Measurements from ENCODE around the gene HLA-DMB.
A peak's percentile ranks its signal among the peaks of the same experiment; 100 is the strongest.

Gene HLA-DMB

GRCh38 chr6:32935551-32936238, 5.1 kb downstream of the HLA-DMB start:
- H3K36me3 Mint-ChIP-seq (ENCODE audit: low read depth), result peaks cover 81% of the 10 kb centered on the region
- H3K27me3 Mint-ChIP-seq, result no peaks in the 10 kb centered on the region
- H3K4me1 Mint-ChIP-seq (ENCODE audit: low read depth), result peaks cover 72% of the 10 kb centered on the region
- H3K27ac Mint-ChIP-seq, result peak overlapping the region; percentile 98
- H3K9me3 Mint-ChIP-seq, result no peaks in the 10 kb centered on the region
- peak overlapping the region; percentile 77 for H3K4me3 Mint-ChIP-seq
- intact Hi-C loops (cut with micrococcal nuclease), result loop anchor here (2.0 to 5.0 kb wide), 2 partner anchors 17 to 37 kb away; partner anchors contain the start of gene HLA-DMA

GRCh38 chr6:32933661-32934085, 7.2 kb downstream of the HLA-DMB start:
- intact Hi-C loops (cut with micrococcal nuclease), result loop anchor here (1.0 to 5.0 kb wide), 2 partner anchors 46 to 51 kb away; no protein-coding TSS in a partner anchor
- Mint-ChIP-seq H3K27me3 (no peaks in the 10 kb centered on the region), H3K4me3 (no peak overlapping the region), H3K4me1 (ENCODE audit: low read depth) (peaks cover 87% of the 10 kb centered on the region), H3K27ac (peak overlapping the region; percentile 98), H3K9me3 (no peaks in the 10 kb centered on the region), H3K36me3 (ENCODE audit: low read depth) (peaks cover 61% of the 10 kb centered on the region)

- Mint-ChIP-seq H3K4me1 (ENCODE audit: low read depth) (peaks cover 74% of the 10 kb centered on the region), H3K27ac (peak overlapping the region; percentile 0), H3K36me3 (ENCODE audit: low read depth) (peaks cover 47% of the 10 kb centered on the region), H3K4me3 (no peak overlapping the region), H3K9me3 (no peaks in the 10 kb centered on the region), H3K27me3 (no peaks in the 10 kb centered on the region)
- intact Hi-C loops (cut with micrococcal nuclease), result loop anchor here (5.0 kb wide), 1 partner anchor 45 kb away; no protein-coding TSS in a partner anchor
These were observed 8.5 kb downstream of the HLA-DMB start for GRCh38 chr6:32932132-32932868.

GRCh38 chr6:32931211-32931610, 9.6 kb downstream of the HLA-DMB start:
- no peaks in the 10 kb centered on the region for H3K9me3 Mint-ChIP-seq
- no peaks in the 10 kb centered on the region for H3K27me3 Mint-ChIP-seq
- no peak overlapping the region for H3K4me3 Mint-ChIP-seq
- H3K4me1 Mint-ChIP-seq (ENCODE audit: low read depth), result peaks cover 63% of the 10 kb centered on the region
- intact Hi-C loops (cut with micrococcal nuclease), result loop anchor here (5.0 kb wide), 1 partner anchor 44 kb away; no protein-coding TSS in a partner anchor
- peaks cover 37% of the 10 kb centered on the region for H3K36me3 Mint-ChIP-seq (ENCODE audit: low read depth)
- H3K27ac Mint-ChIP-seq, result no peak overlapping the region

GRCh38 chr6:32922083-32922482, 18.7 kb downstream of the HLA-DMB start:
- H3K9me3 Mint-ChIP-seq, result no peaks in the 10 kb centered on the region
- intact Hi-C loops (cut with micrococcal nuclease), result no loop called here
- no peak overlapping the region for H3K4me3 Mint-ChIP-seq
- peak overlapping the region; percentile 55 for H3K27ac Mint-ChIP-seq
- H3K36me3 Mint-ChIP-seq (ENCODE audit: low read depth), result no peaks in the 10 kb centered on the region
- no peaks in the 10 kb centered on the region for H3K27me3 Mint-ChIP-seq
- H3K4me1 Mint-ChIP-seq (ENCODE audit: low read depth), result peaks cover 26% of the 10 kb centered on the region

GRCh38 chr6:32920715-32921114, 20.1 kb downstream of the HLA-DMB start:
- H3K9me3 Mint-ChIP-seq, result no peaks in the 10 kb centered on the region
- no peaks in the 10 kb centered on the region for H3K27me3 Mint-ChIP-seq
- peak overlapping the region; percentile 44 for H3K27ac Mint-ChIP-seq
- peaks cover 40% of the 10 kb centered on the region for H3K4me1 Mint-ChIP-seq (ENCODE audit: low read depth)
- intact Hi-C loops (cut with micrococcal nuclease), result no loop called here
- no peak overlapping the region for H3K4me3 Mint-ChIP-seq
- H3K36me3 Mint-ChIP-seq (ENCODE audit: low read depth), result no peaks in the 10 kb centered on the region

- Mint-ChIP-seq H3K27me3 (no peaks in the 10 kb centered on the region), H3K36me3 (ENCODE audit: low read depth) (no peaks in the 10 kb centered on the region), H3K4me3 (no peak overlapping the region), H3K4me1 (ENCODE audit: low read depth) (peaks cover 23% of the 10 kb centered on the region), H3K27ac (no peak overlapping the region), H3K9me3 (no peaks in the 10 kb centered on the region)
- intact Hi-C loops (cut with micrococcal nuclease), result no loop called here
These were observed 27.9 kb downstream of the HLA-DMB start for GRCh38 chr6:32912951-32913350.

GRCh38 chr6:32908897-32909296, 31.9 kb downstream of the HLA-DMB start:
- no peaks in the 10 kb centered on the region for H3K27me3 Mint-ChIP-seq
- H3K9me3 Mint-ChIP-seq, result no peaks in the 10 kb centered on the region
- no peaks in the 10 kb centered on the region for H3K36me3 Mint-ChIP-seq (ENCODE audit: low read depth)
- H3K27ac Mint-ChIP-seq, result no peak overlapping the region
- intact Hi-C loops (cut with micrococcal nuclease), result no loop called here
- H3K4me1 Mint-ChIP-seq (ENCODE audit: low read depth), result no peaks in the 10 kb centered on the region
- no peak overlapping the region for H3K4me3 Mint-ChIP-seq

GRCh38 chr6:32906539-32906938, 34.3 kb downstream of the HLA-DMB start:
- Mint-ChIP-seq H3K27ac (no peak overlapping the region), H3K27me3 (no peaks in the 10 kb centered on the region), H3K36me3 (ENCODE audit: low read depth) (no peaks in the 10 kb centered on the region), H3K4me3 (no peak overlapping the region), H3K9me3 (no peaks in the 10 kb centered on the region), H3K4me1 (ENCODE audit: low read depth) (peaks cover 3% of the 10 kb centered on the region)
- intact Hi-C loops (cut with micrococcal nuclease), result no loop called here

GRCh38 chr6:32905078-32905477, 35.8 kb downstream of the HLA-DMB start:
- Mint-ChIP-seq H3K27me3 (no peaks in the 10 kb centered on the region), H3K27ac (no peak overlapping the region)

GRCh38 chr6:32903952-32904351, 36.9 kb downstream of the HLA-DMB start:
- Mint-ChIP-seq H3K27ac (no peak overlapping the region), H3K4me3 (no peak overlapping the region), H3K36me3 (ENCODE audit: low read depth) (no peaks in the 10 kb centered on the region), H3K9me3 (no peaks in the 10 kb centered on the region), H3K27me3 (no peaks in the 10 kb centered on the region), H3K4me1 (ENCODE audit: low read depth) (peaks cover 3% of the 10 kb centered on the region)
- intact Hi-C loops (cut with micrococcal nuclease), result no loop called here

More at GRCh38 chr6:32905078-32905477, 35.8 kb downstream of the HLA-DMB start:
- Mint-ChIP-seq H3K36me3 (ENCODE audit: low read depth) (no peaks in the 10 kb centered on the region), H3K9me3 (no peaks in the 10 kb centered on the region), H3K4me1 (ENCODE audit: low read depth) (peaks cover 3% of the 10 kb centered on the region), H3K4me3 (no peak overlapping the region)
- intact Hi-C loops (cut with micrococcal nuclease), result no loop called here

GRCh38 chr6:32895006-32895345, 45.9 kb downstream of the HLA-DMB start:
- Mint-ChIP-seq H3K36me3 (ENCODE audit: low read depth) (peaks cover 12% of the 10 kb centered on the region), H3K4me3 (peak overlapping the region; percentile 99), H3K9me3 (no peaks in the 10 kb centered on the region), H3K27me3 (no peaks in the 10 kb centered on the region), H3K27ac (peak overlapping the region; percentile 91), H3K4me1 (ENCODE audit: low read depth) (peaks cover 45% of the 10 kb centered on the region)
- intact Hi-C loops (cut with micrococcal nuclease), result no loop called here

- peak overlapping the region; percentile 91 for H3K27ac Mint-ChIP-seq
- no peaks in the 10 kb centered on the region for H3K9me3 Mint-ChIP-seq
- peaks cover 12% of the 10 kb centered on the region for H3K36me3 Mint-ChIP-seq (ENCODE audit: low read depth)
- intact Hi-C loops (cut with micrococcal nuclease), result loop anchor here (5.0 kb wide), 1 partner anchor 73 kb away; the partner anchor contains the start of gene BRD2
- H3K4me1 Mint-ChIP-seq (ENCODE audit: low read depth), result peaks cover 45% of the 10 kb centered on the region
- H3K4me3 Mint-ChIP-seq, result peak overlapping the region; percentile 99
- H3K27me3 Mint-ChIP-seq, result no peaks in the 10 kb centered on the region
These were observed 46.5 kb downstream of the HLA-DMB start for GRCh38 chr6:32894085-32895005.

All from dendritic cell treated with granulocyte-macrophage colony-stimulating factor and Interleukin-4, amounts not matched to agents 40 ng/mL and 50 ng/mL, for 4 days (primary cell).